AG09319 (cell line): ENCODE results near the gene COTL1.

ENCODE experiments used
- DNase-seq: peaks from one replicate; pipeline ENCODE4 v3.0.0-alpha.2; 2010; ENCODE audit warnings: low read depth; ENCODE audit errors: extremely low read depth
- CTCF ChIP-seq: IDR thresholded peaks from 2 replicates; pipeline ENCODE4 v1.5.1; 2011; ENCODE audit warnings: low read depth, mild to moderate bottlenecking, inconsistent platforms, low read length, moderate library complexity

Gene COTL1

GRCh38 chr16:84600343-84601229 lies 17.3 kb downstream of the COTL1 start:
- no peak for TF ChIP-seq CTCF
- no peak for DNase-seq

GRCh38 chr16:84599521-84600202 lies 18.2 kb downstream of the COTL1 start:
- DNase-seq = no peak
- TF ChIP-seq CTCF = no peak

- TF ChIP-seq CTCF = no peak
- DNase-seq = no peak
Measured at GRCh38 chr16:84598360-84598759, 19.5 kb downstream of the COTL1 start.

GRCh38 chr16:84597931-84598351 lies 19.9 kb downstream of the COTL1 start:
- no peak for TF ChIP-seq CTCF

GRCh38 chr16:84597528-84597896 lies 20.4 kb downstream of the COTL1 start:
- TF ChIP-seq CTCF = no peak
- DNase-seq = no peak

More at GRCh38 chr16:84597931-84598351, 19.9 kb downstream of the COTL1 start:
- DNase-seq = no peak

- DNase-seq = no peak
- no peak for TF ChIP-seq CTCF
Measured at GRCh38 chr16:84596801-84597527, 20.9 kb downstream of the COTL1 start.
